CD14-positive monocyte (primary cell): ENCODE data around the gene USP34. TPM values are rescaled to one million over a fixed set of nuclear protein-coding genes. Genes with fewer than 3 reads are reported as not detected.

Experiments
- DNase-seq, 3 donors: peaks; one replicate each; pipeline ENCODE4 v3.0.0-alpha.2; 2011 to 2022
- H2AFZ ChIP-seq: 2 replicates; pipeline ENCODE4 v1.6.0; 2012; ENCODE audit warnings: mild to moderate bottlenecking, low read depth, low read length, inconsistent platforms; ENCODE audit not compliant: insufficient read depth, poor library complexity, severe bottlenecking
- H3K27ac ChIP-seq, 2 donors: 1 replicate in 1 of 2; 2 replicates in 1 of 2; pipeline ENCODE4 v1.5.1; 2012 to 2013; ENCODE audit warnings: low read length in 2 of 2, control low read depth in 1 of 2, inconsistent platforms in 1 of 2, low read depth in 1 of 2, mild to moderate bottlenecking in 1 of 2
- H3K27me3 ChIP-seq, 2 donors: one replicate each; pipeline versions ENCODE4 v1.6.0 to v1.6.1; 2011 to 2013; ENCODE audit warnings: low read length in 2 of 2; ENCODE audit not compliant: control insufficient read depth in 2 of 2, insufficient read depth in 2 of 2
- H3K36me3 ChIP-seq, 2 donors: replicated peaks in 1 of 2; 1 replicate in 1 of 2; 2 replicates in 1 of 2; pipeline versions ENCODE4 v1.5.1 to v1.6.1; 2012 to 2013; ENCODE audit warnings: low read length in 2 of 2, control low read depth in 1 of 2, inconsistent platforms in 1 of 2, mild to moderate bottlenecking in 1 of 2; ENCODE audit not compliant: insufficient read depth in 2 of 2, control insufficient read depth in 1 of 2
- H3K4me1 ChIP-seq, 2 donors: 1 replicate in 1 of 2; 2 replicates in 1 of 2; pipeline versions ENCODE4 v1.5.1 to v1.6.1; 2012 to 2013; ENCODE audit warnings: low read length in 2 of 2, control low read depth in 1 of 2, inconsistent platforms in 1 of 2, mild to moderate bottlenecking in 1 of 2, moderate library complexity in 1 of 2; ENCODE audit not compliant: insufficient read depth in 2 of 2, control insufficient read depth in 1 of 2
- H3K4me2 ChIP-seq: replicated peaks from 2 replicates; pipeline ENCODE3; 2012; ENCODE audit warnings: low read length, moderate library complexity, mild to moderate bottlenecking; ENCODE audit not compliant: poor library complexity, severe bottlenecking; ENCODE audit errors: extremely low read depth
- H3K4me3 ChIP-seq, 3 experiments: fragments of 200-600 bp in 1 of 3; sonication (generic) in 1 of 3; replicated peaks in 1 of 3; 1 replicate in 2 of 3; 2 replicates in 1 of 3; pipeline ENCODE4 v1.5.1; 2011 to 2013; ENCODE audit warnings: low read length in 3 of 3, mild to moderate bottlenecking in 3 of 3, control low read depth in 2 of 3, low read depth in 2 of 3, inconsistent platforms in 1 of 3, moderate library complexity in 1 of 3
- H3K79me2 ChIP-seq: 2 replicates; pipeline ENCODE4 v1.6.0; 2012; ENCODE audit warnings: mild to moderate bottlenecking, control low read depth, inconsistent platforms, low read length, moderate library complexity; ENCODE audit not compliant: insufficient read depth
- H3K9ac ChIP-seq: 2 replicates; pipeline ENCODE4 v1.6.0; 2017; ENCODE audit warnings: low read length, mild to moderate bottlenecking; ENCODE audit not compliant: insufficient read depth, poor library complexity, severe bottlenecking
- H3K9me3 ChIP-seq, 2 donors: replicated peaks in 1 of 2; 1 replicate in 1 of 2; 2 replicates in 1 of 2; pipeline versions ENCODE4 v1.5.1 to v1.6.1; 2012 to 2013; ENCODE audit warnings: low read length in 2 of 2, control low read depth in 1 of 2; ENCODE audit not compliant: control insufficient read depth in 1 of 2, insufficient read depth in 1 of 2
- H4K20me1 ChIP-seq: 2 replicates; pipeline ENCODE4 v1.6.0; 2012; ENCODE audit warnings: mild to moderate bottlenecking, low read length, control low read depth, moderate library complexity; ENCODE audit not compliant: insufficient read depth
- H3K27ac Mint-ChIP-seq, 7 donors: one replicate each; pipeline ENCODE4 v1.8.0; 2020; ENCODE audit warnings: mild to moderate bottlenecking in 7 of 7, mixed read lengths in 7 of 7, moderate library complexity in 6 of 7, inconsistent platforms in 2 of 7
- H3K27me3 Mint-ChIP-seq, 3 donors: one replicate each; pipeline ENCODE4 v1.8.0; 2021 to 2022; ENCODE audit warnings: low read depth in 3 of 3, mild to moderate bottlenecking in 3 of 3, mixed read lengths in 3 of 3, moderate library complexity in 3 of 3, inconsistent platforms in 1 of 3
- H3K36me3 Mint-ChIP-seq, 2 donors: one replicate each; pipeline ENCODE4 v1.8.0; 2020; ENCODE audit warnings: mixed read lengths in 2 of 2, inconsistent platforms in 1 of 2, mild to moderate bottlenecking in 1 of 2
- H3K4me1 Mint-ChIP-seq: one replicate; pipeline ENCODE4 v1.8.0; 2020; ENCODE audit warnings: mild to moderate bottlenecking, mixed read lengths
- H3K4me3 Mint-ChIP-seq, 2 donors: one replicate each; pipeline ENCODE4 v1.8.0; 2020; ENCODE audit warnings: mild to moderate bottlenecking in 2 of 2, mixed read lengths in 2 of 2, moderate library complexity in 1 of 2
- H3K9me3 Mint-ChIP-seq, 7 donors: one replicate each; pipeline ENCODE4 v1.8.0; 2020 to 2022; ENCODE audit warnings: mixed read lengths in 7 of 7, mild to moderate bottlenecking in 6 of 7, moderate library complexity in 6 of 7, inconsistent platforms in 2 of 7
- WGBS: methylation state at CpG from one replicate; pipeline ENCODE4 v1.1.5; 2013; ENCODE audit warnings: missing lambda C conversion rate; ENCODE audit not compliant: insufficient coverage; 5-methylcytosine and 5-hydroxymethylcytosine counted together
- intact Hi-C, 2 donors: fragments of 100-400 bp; cut with micrococcal nuclease; formaldehyde crosslinking; loops; one replicate each; pipeline versions ENCODE4 v1.15.0 to v1.15.1; 2023
- polyA plus RNA-seq, 3 donors: library from polyadenylated mRNA; depleted of rRNA in 1 of 3; unstranded in 2 of 3; stranded (reverse) in 1 of 3; fragments of 300-500 nt in 2 of 3; fragments of >200 nt in 1 of 3; fragmentation: Illumina TruSeq in 2 of 3; gene quantifications; 1 replicate in 2 of 3; 2 replicates in 1 of 3; pipeline ENCODE4 v1.2.3, GENCODE V29; 2012 to 2021
- TF ChIP-seq, protein P1 (sequence below): fragments of 200-600 bp; IDR thresholded peaks from one replicate; pipeline ENCODE4 v1.8.0; 2022; ENCODE audit warnings: antibody characterized with exemption, mild to moderate bottlenecking

The USP34 gene
- polyA plus RNA-seq, 3 donors, result 2.8 to 47.2 (median 5.9) TPM

DNA sequence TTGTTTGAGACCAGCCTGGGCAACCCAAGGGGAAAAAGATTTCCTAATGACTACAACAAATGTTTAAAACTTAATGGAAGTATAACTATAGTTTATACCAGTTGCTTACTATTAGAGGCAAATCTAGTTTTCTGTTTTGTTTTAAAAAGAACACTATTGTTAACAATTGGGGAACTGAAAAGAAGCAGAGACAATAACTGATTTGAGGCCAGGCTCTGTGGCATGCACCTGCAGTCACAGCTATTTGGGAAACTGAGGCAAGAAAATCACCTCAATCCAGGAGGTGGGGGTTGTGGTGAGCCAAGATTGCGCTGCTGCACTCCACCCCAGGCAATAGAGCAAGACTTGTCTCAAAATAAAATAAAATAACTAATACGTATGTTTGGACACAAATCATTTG, 28.2 kb upstream of the USP34 start:
- no peak overlapping the region for H3K27ac Mint-ChIP-seq
- no peak overlapping the region for H2AFZ ChIP-seq
- intact Hi-C loops, result no loop called here
- H3K4me1 Mint-ChIP-seq, result peaks cover 3% of the 10 kb centered on the region
- H3K36me3 Mint-ChIP-seq, result peaks cover 61 to 95% of the 10 kb centered on the region in 2 donors
- no peak overlapping the region for H3K4me3 Mint-ChIP-seq
- DNase-seq, result no peak
- H3K9me3 ChIP-seq, result no peaks in the 10 kb centered on the region
- no peak overlapping the region for H3K4me3 ChIP-seq
- no peaks in the 10 kb centered on the region for H3K4me1 ChIP-seq
- peaks cover 84 to 98% of the 10 kb centered on the region in 2 donors for H3K36me3 ChIP-seq
- peaks cover 38% of the 10 kb centered on the region for H4K20me1 ChIP-seq
- no peak overlapping the region for H3K9ac ChIP-seq
- H3K27ac ChIP-seq, result no peak overlapping the region
- no peaks in the 10 kb centered on the region for H3K27me3 ChIP-seq
- H3K79me2 ChIP-seq, result peaks cover 76% of the 10 kb centered on the region
- WGBS, result no CpG with 5 or more reads among the region's 2 CpGs
- TF ChIP-seq, protein P1, sequence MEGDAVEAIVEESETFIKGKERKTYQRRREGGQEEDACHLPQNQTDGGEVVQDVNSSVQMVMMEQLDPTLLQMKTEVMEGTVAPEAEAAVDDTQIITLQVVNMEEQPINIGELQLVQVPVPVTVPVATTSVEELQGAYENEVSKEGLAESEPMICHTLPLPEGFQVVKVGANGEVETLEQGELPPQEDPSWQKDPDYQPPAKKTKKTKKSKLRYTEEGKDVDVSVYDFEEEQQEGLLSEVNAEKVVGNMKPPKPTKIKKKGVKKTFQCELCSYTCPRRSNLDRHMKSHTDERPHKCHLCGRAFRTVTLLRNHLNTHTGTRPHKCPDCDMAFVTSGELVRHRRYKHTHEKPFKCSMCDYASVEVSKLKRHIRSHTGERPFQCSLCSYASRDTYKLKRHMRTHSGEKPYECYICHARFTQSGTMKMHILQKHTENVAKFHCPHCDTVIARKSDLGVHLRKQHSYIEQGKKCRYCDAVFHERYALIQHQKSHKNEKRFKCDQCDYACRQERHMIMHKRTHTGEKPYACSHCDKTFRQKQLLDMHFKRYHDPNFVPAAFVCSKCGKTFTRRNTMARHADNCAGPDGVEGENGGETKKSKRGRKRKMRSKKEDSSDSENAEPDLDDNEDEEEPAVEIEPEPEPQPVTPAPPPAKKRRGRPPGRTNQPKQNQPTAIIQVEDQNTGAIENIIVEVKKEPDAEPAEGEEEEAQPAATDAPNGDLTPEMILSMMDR, result no peak
- no peaks in the 10 kb centered on the region for H3K9me3 Mint-ChIP-seq
- no peak overlapping the region for H3K4me2 ChIP-seq
- H3K27me3 Mint-ChIP-seq, result no peaks in the 10 kb centered on the region

DNA sequence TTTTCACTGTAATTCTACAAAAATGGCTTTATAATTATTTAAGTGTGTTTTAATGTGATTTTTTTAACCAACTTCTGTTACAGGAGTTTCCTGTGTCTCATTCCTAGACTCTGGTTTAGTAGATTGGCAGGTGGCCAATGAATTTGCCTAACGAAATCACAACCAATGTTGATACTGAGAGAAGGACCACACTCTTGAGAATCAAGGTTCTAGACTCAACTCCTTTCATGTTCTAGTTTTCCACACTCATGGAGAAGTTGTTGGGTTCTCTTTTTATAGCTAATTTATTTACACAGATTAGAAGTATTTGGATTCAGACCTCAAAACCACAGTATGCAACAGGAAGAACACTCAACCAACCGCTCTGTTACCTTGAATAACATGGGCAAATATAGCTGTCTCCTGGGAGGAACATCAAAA, 22.6 kb upstream of the USP34 start:
- no peak overlapping the region for H2AFZ ChIP-seq
- H4K20me1 ChIP-seq, result peaks cover 29% of the 10 kb centered on the region
- H3K9ac ChIP-seq, result no peak overlapping the region
- no peak overlapping the region for H3K4me3 Mint-ChIP-seq
- peaks cover 76 to 97% of the 10 kb centered on the region in 2 donors for H3K36me3 Mint-ChIP-seq
- peaks cover 52% of the 10 kb centered on the region for H3K79me2 ChIP-seq
- H3K4me3 ChIP-seq, result no peak overlapping the region
- H3K27ac ChIP-seq, result peak overlapping the region in 1 of 2 donors; percentile 43
- peaks cover 0 to 3% (median 0%) of the 10 kb centered on the region in 3 donors for H3K27me3 Mint-ChIP-seq
- H3K9me3 Mint-ChIP-seq, result no peaks in the 10 kb centered on the region
- peaks cover 3% of the 10 kb centered on the region for H3K4me1 Mint-ChIP-seq
- TF ChIP-seq, protein P1, result no peak
- no CpG with 5 or more reads among the region's 2 CpGs for WGBS
- H3K27ac Mint-ChIP-seq, result peak overlapping the region in 2 of 7 donors; percentile 6 to 63
- no peaks in the 10 kb centered on the region for H3K9me3 ChIP-seq
- H3K36me3 ChIP-seq, result peaks cover 88 to 96% of the 10 kb centered on the region in 2 donors
- intact Hi-C loops, result no loop called here
- no peaks in the 10 kb centered on the region for H3K27me3 ChIP-seq
- no peak overlapping the region for H3K4me2 ChIP-seq
- H3K4me1 ChIP-seq, result no peaks in the 10 kb centered on the region
- no peak for DNase-seq
